GM18951 (cell line): ENCODE measurements around the gene GRID1.

Experiments used
- POLR2A ChIP-seq: IDR thresholded peaks from 4 replicates; pipeline ENCODE4 v1.6.1; 2011; ENCODE audit warnings: mild to moderate bottlenecking; ENCODE audit not compliant: insufficient read length, insufficient read depth; ENCODE audit errors: extremely low read depth
- in situ Hi-C: fragments of 300-500 bp; cut with MboI; formaldehyde crosslinking; loops from one replicate; pipeline ENCODE4 v1.12.0; 2022; ENCODE audit warnings: low sequenced_read_pairs, mixed read lengths, inconsistent platforms; ENCODE audit not compliant: unreplicated experiment

Gene GRID1

GRCh38 chr10:86349474-86349873 is 17.1 kb downstream of the GRID1 start:
- TF ChIP-seq POLR2A, result no peak
- in situ Hi-C loops, result no loop called here

GRCh38 chr10:86348321-86349210 is 18.0 kb downstream of the GRID1 start:
- TF ChIP-seq POLR2A, result no peak
- in situ Hi-C loops, result no loop called here

- in situ Hi-C loops, result no loop called here
- no peak for TF ChIP-seq POLR2A
Measured at GRCh38 chr10:86347856-86348255, 18.7 kb downstream of the GRID1 start.

- in situ Hi-C loops, result no loop called here
- no peak for TF ChIP-seq POLR2A
Measured at GRCh38 chr10:86346799-86347665, 19.6 kb downstream of the GRID1 start.

GRCh38 chr10:86345859-86346798 is 20.5 kb downstream of the GRID1 start:
- in situ Hi-C loops, result no loop called here
- TF ChIP-seq POLR2A, result no peak

GRCh38 chr10:86345296-86345858 is 21.2 kb downstream of the GRID1 start:
- no peak for TF ChIP-seq POLR2A
- in situ Hi-C loops, result no loop called here

- in situ Hi-C loops, result no loop called here
- TF ChIP-seq POLR2A, result no peak
Measured at GRCh38 chr10:86344714-86345161, 21.9 kb downstream of the GRID1 start.

GRCh38 chr10:86344281-86344680 is 22.3 kb downstream of the GRID1 start:
- no peak for TF ChIP-seq POLR2A
- in situ Hi-C loops, result no loop called here

- in situ Hi-C loops, result no loop called here
- no peak for TF ChIP-seq POLR2A
Measured at GRCh38 chr10:86343761-86344160, 22.8 kb downstream of the GRID1 start.

GRCh38 chr10:86342111-86342863 is 24.3 kb downstream of the GRID1 start:
- no peak for TF ChIP-seq POLR2A
- in situ Hi-C loops, result no loop called here

- in situ Hi-C loops, result no loop called here
Measured at GRCh38 chr10:86341361-86341811, 25.2 kb downstream of the GRID1 start.

GRCh38 chr10:86340991-86341260 is 25.7 kb downstream of the GRID1 start:
- no peak for TF ChIP-seq POLR2A
- in situ Hi-C loops, result no loop called here

More at GRCh38 chr10:86341361-86341811, 25.2 kb downstream of the GRID1 start:
- TF ChIP-seq POLR2A, result no peak
